SK-N-MC (cell line): ENCODE measurements around the gene TIGD6.
"Not testable (repeated sequence)": the region's sequence is repeated elsewhere in the genome, so short reads cannot be mapped to it uniquely, and the experiment has no call there.

Experiments used
- DNase-seq: peaks from one replicate; pipeline ENCODE4 v3.0.0-alpha.2; 2011; ENCODE audit warnings: low read depth, low spot score
- H3K27ac ChIP-seq: fragments of 200-600 bp; sonication (generic); 2 replicates; pipeline ENCODE4 v1.5.1; 2016; ENCODE audit warnings: mixed run types
- H3K36me3 ChIP-seq: fragments of 200-600 bp; sonication (generic); 2 replicates; pipeline ENCODE4 v1.6.1; 2017; ENCODE audit warnings: antibody characterized with exemption, low read length, mixed read lengths; ENCODE audit not compliant: insufficient read depth
- H3K4me3 ChIP-seq: fragments of 200-600 bp; sonication (generic); 2 replicates; pipeline ENCODE4 v1.5.1; 2016
- H3K9ac ChIP-seq: fragments of 200-600 bp; sonication (generic); 2 replicates; pipeline ENCODE4 v1.8.0; 2017; ENCODE audit warnings: mixed run types, mixed read lengths; ENCODE audit not compliant: insufficient read length
- H3K9me3 ChIP-seq: fragments of 200-600 bp; sonication (generic); 2 replicates; pipeline ENCODE4 v1.6.1; 2017; ENCODE audit warnings: low read depth, mild to moderate bottlenecking, antibody characterized with exemption, low read length, moderate library complexity, mixed read lengths
- EZH2 ChIP-seq: fragments of 200-600 bp; sonication (generic); IDR thresholded peaks from one replicate; pipeline ENCODE4 v1.6.1; 2017; ENCODE audit warnings: antibody characterized with exemption
- FOXP2 ChIP-seq: optimal IDR thresholded peaks from 2 replicates; pipeline ENCODE3; 2011; ENCODE audit warnings: mild to moderate bottlenecking, moderate library complexity; ENCODE audit not compliant: insufficient read depth; ENCODE audit errors: extremely low read length, control extremely low read depth
- POLR2AphosphoS5 ChIP-seq: IDR thresholded peaks from 2 replicates; pipeline ENCODE4 v1.6.1; 2012; ENCODE audit warnings: mild to moderate bottlenecking, low read depth, low read length, borderline replicate concordance

The TIGD6 gene

GRCh38 chr5:149959406-149960236 lies 40.8 kb downstream of the TIGD6 start:
- H3K4me3 ChIP-seq: peak overlapping the region; percentile 96
- no peak for DNase-seq
- H3K9ac ChIP-seq: peak overlapping the region; percentile 75
- H3K9me3 ChIP-seq: no peaks in the 10 kb centered on the region
- no peak overlapping the region for H3K27ac ChIP-seq
- TF ChIP-seq EZH2 (no peak), FOXP2 (no peak), POLR2AphosphoS5 (no peak)
- H3K36me3 ChIP-seq: no peaks in the 10 kb centered on the region

DNA sequence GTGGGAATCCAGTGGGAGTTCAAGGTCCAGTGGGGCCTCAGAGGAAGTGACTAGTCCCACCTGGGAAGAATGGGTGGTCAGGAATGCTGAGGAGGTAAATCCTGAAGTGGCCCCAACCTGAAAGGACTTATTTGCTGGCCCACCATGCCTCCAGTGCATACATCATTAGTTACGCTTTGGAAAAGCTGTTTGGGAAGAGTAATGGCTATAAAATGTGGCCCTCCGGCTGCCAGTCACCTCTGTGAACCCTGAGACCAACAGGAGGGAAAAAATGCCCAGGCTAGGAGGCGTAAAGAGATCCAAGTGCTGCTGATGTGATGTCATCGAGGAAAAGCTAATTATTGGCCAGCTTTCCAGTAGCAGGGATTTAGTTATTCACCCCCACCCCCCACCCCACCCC lies 42.6 kb downstream of the TIGD6 start:
- Histone ChIP-seq H3K9me3 (no peaks in the 10 kb centered on the region), H3K36me3 (no peaks in the 10 kb centered on the region), H3K4me3 (no peak overlapping the region), H3K9ac (no peak overlapping the region), H3K27ac (no peak overlapping the region)
- no peak for DNase-seq
- no peak for TF ChIP-seq EZH2
- no peak for TF ChIP-seq FOXP2
- TF ChIP-seq POLR2AphosphoS5: no peak

GRCh38 chr5:149956685-149957084 lies 43.8 kb downstream of the TIGD6 start:
- H3K9ac ChIP-seq: no peak overlapping the region
- no peak for DNase-seq
- no peaks in the 10 kb centered on the region for H3K9me3 ChIP-seq
- H3K36me3 ChIP-seq: no peaks in the 10 kb centered on the region
- no peak overlapping the region for H3K27ac ChIP-seq
- TF ChIP-seq POLR2AphosphoS5: no peak
- no peak for TF ChIP-seq EZH2
- no peak for TF ChIP-seq FOXP2
- H3K4me3 ChIP-seq: no peak overlapping the region

- H3K4me3 ChIP-seq: no peak overlapping the region
- H3K36me3 ChIP-seq: no peaks in the 10 kb centered on the region
- no peak overlapping the region for H3K9ac ChIP-seq
- DNase-seq: no peak
- no peak overlapping the region for H3K27ac ChIP-seq
- TF ChIP-seq FOXP2: no peak
- no peak for TF ChIP-seq EZH2
- no peak for TF ChIP-seq POLR2AphosphoS5
- H3K9me3 ChIP-seq: no peaks in the 10 kb centered on the region
These were observed 45.7 kb downstream of the TIGD6 start for GRCh38 chr5:149954798-149955197.

DNA sequence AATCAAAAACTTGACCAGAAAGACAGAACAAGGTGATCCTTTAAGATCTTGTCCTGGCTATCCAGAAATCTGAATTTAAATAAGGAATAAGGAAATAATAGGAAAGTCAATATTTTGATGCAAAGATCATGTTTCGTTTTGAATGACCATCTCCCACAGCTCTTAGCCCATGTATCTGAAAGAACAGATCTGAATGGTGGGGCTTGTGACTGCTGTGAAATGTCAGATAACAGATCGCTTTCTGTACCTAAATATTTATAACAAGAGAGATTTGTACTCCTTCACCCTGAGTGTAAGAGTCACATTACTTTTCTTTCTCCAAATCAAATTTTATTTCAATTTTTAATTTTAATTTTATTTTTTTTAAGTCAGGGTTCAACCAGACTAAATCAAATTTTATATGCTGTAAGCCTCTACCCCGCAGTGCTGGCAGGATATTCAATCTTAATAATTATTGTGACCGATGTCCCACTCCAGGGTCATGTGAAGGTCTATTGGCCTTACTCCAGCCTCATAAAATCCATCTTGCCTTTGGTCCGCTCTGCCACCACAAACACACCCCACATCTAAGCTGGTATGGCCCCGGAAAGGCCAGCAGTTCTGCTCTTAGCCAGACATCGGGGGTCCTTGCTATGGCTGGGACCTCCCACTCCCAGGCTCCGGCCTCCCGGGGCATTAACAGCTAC lies 46.9 kb downstream of the TIGD6 start:
- Histone ChIP-seq H3K36me3 (no peaks in the 10 kb centered on the region), H3K27ac (no peak overlapping the region), H3K4me3 (no peak overlapping the region), H3K9me3 (no peaks in the 10 kb centered on the region), H3K9ac (no peak overlapping the region)
- TF ChIP-seq FOXP2 (no peak), POLR2AphosphoS5 (no peak), EZH2 (no peak)
- DNase-seq: no peak

DNA sequence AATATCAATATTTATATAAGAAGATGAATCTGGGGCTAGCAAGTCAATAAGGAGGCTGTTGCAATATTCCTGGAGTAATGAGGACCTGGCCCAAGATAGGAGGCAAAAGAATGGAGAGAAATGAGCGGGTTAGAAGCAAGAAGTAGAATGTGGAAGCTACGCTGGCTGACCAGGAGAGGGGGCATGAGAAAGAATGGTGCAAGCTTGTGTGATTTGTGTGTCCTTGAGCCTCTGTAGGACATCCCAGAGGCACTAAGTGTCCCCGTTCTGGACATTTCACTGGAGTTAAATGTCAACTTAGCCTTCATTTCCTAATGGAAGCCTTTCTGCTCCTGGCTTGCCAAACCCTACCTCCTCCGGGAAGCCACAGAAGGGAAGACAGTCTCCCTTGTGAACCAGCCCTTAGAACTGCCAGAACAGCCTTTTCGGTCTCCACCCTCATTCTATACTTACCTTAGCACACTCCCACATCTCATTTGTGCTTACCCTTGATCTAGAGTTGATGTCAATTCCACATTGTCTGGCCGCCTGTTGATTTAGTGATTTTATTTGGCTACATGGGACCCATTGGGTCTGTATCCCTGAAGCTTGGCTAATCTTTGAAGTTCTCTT lies 49.2 kb downstream of the TIGD6 start:
- H3K4me3 ChIP-seq: no peak overlapping the region
- H3K9ac ChIP-seq: no peak overlapping the region
- TF ChIP-seq EZH2 (no peak), FOXP2 (no peak), POLR2AphosphoS5 (no peak)
- H3K9me3 ChIP-seq: no peaks in the 10 kb centered on the region
- no peaks in the 10 kb centered on the region for H3K36me3 ChIP-seq
- no peak for DNase-seq
- no peak overlapping the region for H3K27ac ChIP-seq

GRCh38 chr5:149948993-149949392 lies 51.5 kb downstream of the TIGD6 start:
- TF ChIP-seq FOXP2: no peak
- TF ChIP-seq EZH2: no peak
- TF ChIP-seq POLR2AphosphoS5: no peak
- Histone ChIP-seq H3K9me3 (no peaks in the 10 kb centered on the region), H3K9ac (no peak overlapping the region), H3K36me3 (no peaks in the 10 kb centered on the region), H3K4me3 (no peak overlapping the region), H3K27ac (no peak overlapping the region)
- no peak for DNase-seq

DNA sequence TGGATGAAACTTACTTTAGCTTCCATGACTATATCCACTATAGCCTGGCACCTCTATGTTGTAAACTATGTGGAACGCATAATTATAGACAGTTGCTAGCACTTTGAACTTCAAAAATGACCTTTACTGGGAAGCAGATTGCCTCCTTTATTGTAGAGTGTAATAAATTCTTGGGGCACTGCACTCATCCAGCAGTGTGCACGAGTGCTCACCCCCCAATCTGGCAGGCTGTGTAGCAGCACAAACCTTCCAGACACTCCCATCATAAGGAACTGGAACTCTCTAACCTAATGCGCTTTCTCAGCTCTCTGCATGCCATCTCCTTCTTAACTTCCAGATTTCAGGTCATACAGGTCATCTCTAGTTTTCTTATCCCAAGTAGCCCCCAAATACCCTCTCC lies 54.3 kb downstream of the TIGD6 start:
- H3K27ac ChIP-seq: no peak overlapping the region
- no peaks in the 10 kb centered on the region for H3K36me3 ChIP-seq
- H3K9ac ChIP-seq: no peak overlapping the region
- no peak for TF ChIP-seq POLR2AphosphoS5
- TF ChIP-seq FOXP2: no peak
- TF ChIP-seq EZH2: no peak
- H3K4me3 ChIP-seq: no peak overlapping the region
- no peak for DNase-seq
- H3K9me3 ChIP-seq: no peaks in the 10 kb centered on the region

DNA sequence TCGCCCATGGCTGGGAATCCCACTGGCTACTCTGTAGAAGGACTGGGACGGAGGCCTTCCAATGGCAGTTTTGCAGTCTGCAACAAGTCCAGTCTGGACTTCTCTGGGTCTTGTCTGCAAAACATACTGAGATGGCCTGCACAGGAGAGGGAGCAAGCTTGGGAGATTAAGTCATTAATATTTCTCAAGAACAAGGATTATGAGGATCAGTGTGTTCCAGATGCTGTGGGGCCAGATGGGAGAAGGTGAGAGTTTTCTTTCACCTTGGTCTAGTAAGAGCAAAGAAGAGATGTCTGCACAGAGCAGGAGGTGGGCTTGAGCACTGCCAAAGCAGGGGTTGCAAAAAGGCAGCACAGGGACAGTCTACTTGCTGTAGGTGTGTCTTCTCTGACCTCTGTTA lies 55.8 kb downstream of the TIGD6 start, which contains the start of gene PDE6A:
Gene PDE6A, minus strand, starts transcription at position 128 of the 400 bp plus-strand sequence. Its CDS starts 120 bp downstream, at position 8.
- no peak within 1 kb of the TSS for H3K27ac ChIP-seq
- H3K36me3 ChIP-seq: no peaks in the 10 kb centered on the region
- no peaks in the 10 kb centered on the region for H3K9me3 ChIP-seq
- no peak within 1 kb of the TSS for H3K4me3 ChIP-seq
- no peak within 1 kb of the TSS for H3K9ac ChIP-seq
- no peak for TF ChIP-seq POLR2AphosphoS5
- no peak for TF ChIP-seq FOXP2
- no peak for TF ChIP-seq EZH2
- no peak for DNase-seq

GRCh38 chr5:149943177-149943949 lies 57.1 kb downstream of the TIGD6 start:
- not testable (repeated sequence) for H3K27ac ChIP-seq, DNase-seq, H3K36me3 ChIP-seq, H3K9ac ChIP-seq, H3K4me3 ChIP-seq, H3K9me3 ChIP-seq
